H1 (cell line): ENCODE results near the gene WWP2. TPM values are rescaled to one million over a fixed set of nuclear protein-coding genes. Genes with fewer than 3 reads are reported as not detected.

Experiments
- CTCF ChIA-PET: fragments of 300-600 bp; sonication (Branson Sonifier 250); formaldehyde crosslinking; loops from one replicate; lab custom pipeline; 2021; ENCODE audit not compliant: partially characterized antibody; lab: Charles Lee
- POLR2A ChIA-PET: fragments of 300-600 bp; sonication (Branson Sonifier 250); formaldehyde crosslinking; loops from one replicate; lab custom pipeline; 2021; ENCODE audit warnings: inconsistent platforms; ENCODE audit not compliant: partially characterized antibody; lab: Charles Lee
- DNase-seq, 2 experiments: peaks; one replicate each; pipeline versions ENCODE4 v3.0.0 to v3.0.0-alpha.2; 2010 to 2022; ENCODE audit warnings: low spot score in 2 of 2, low read depth in 1 of 2, mixed read lengths in 1 of 2
- FAIRE-seq: peaks from 2 replicates; lab custom pipeline; 2011; peaks lifted over from hg19 to GRCh38; lab: Jason Lieb, UNC
- H2AFZ ChIP-seq: 2 replicates; pipeline ENCODE4 v1.8.1; 2012; ENCODE audit warnings: low read length, inconsistent platforms
- H2AK5ac ChIP-seq: 2 replicates; pipeline ENCODE4 v1.6.1; 2013; ENCODE audit warnings: low read depth, low read length
- H2BK120ac ChIP-seq: replicated peaks from 2 replicates; pipeline ENCODE3; 2013; ENCODE audit warnings: low read depth, low read length, inconsistent platforms
- H2BK12ac ChIP-seq: 2 replicates; pipeline ENCODE4 v1.6.1; 2013; ENCODE audit warnings: low read depth, low read length
- H2BK15ac ChIP-seq: 2 replicates; pipeline ENCODE4 v1.6.1; 2013; ENCODE audit warnings: low read length
- H2BK20ac ChIP-seq: 2 replicates; pipeline ENCODE4 v1.6.1; 2013; ENCODE audit warnings: low read length
- H2BK5ac ChIP-seq: 2 replicates; pipeline ENCODE4 v1.6.1; 2013; ENCODE audit warnings: low read depth, low read length
- H3K14ac ChIP-seq: 2 replicates; pipeline ENCODE4 v1.6.1; 2013; ENCODE audit warnings: inconsistent platforms; ENCODE audit not compliant: insufficient read length
- H3K18ac ChIP-seq: 2 replicates; pipeline ENCODE4 v1.6.1; 2013; ENCODE audit warnings: low read length; ENCODE audit errors: extremely low read depth
- H3K23ac ChIP-seq: 2 replicates; pipeline ENCODE4 v1.6.1; 2013; ENCODE audit warnings: inconsistent platforms; ENCODE audit not compliant: insufficient read length
- H3K23me2 ChIP-seq: 2 replicates; pipeline ENCODE4 v1.6.1; 2013; ENCODE audit warnings: low read depth, low read length
- H3K27ac ChIP-seq: 2 replicates; pipeline ENCODE4 v1.6.1; 2011; ENCODE audit warnings: low read depth, low read length, inconsistent platforms
- H3K27me3 ChIP-seq, 4 experiments: replicated peaks in 1 of 4; 1 replicate in 1 of 4; 2 replicates in 3 of 4; pipeline versions ENCODE4 v1.6.1 to v1.8.1; 2011 to 2013; ENCODE audit warnings: low read length in 3 of 4, mild to moderate bottlenecking in 3 of 4, inconsistent platforms in 2 of 4, mixed read lengths in 2 of 4, moderate library complexity in 1 of 4; ENCODE audit not compliant: control insufficient read depth in 3 of 4, insufficient read depth in 3 of 4; ENCODE audit errors: extremely low read depth in 1 of 4
- H3K36me3 ChIP-seq, 4 experiments: 2 replicates each; pipeline versions ENCODE4 v1.6.1 to v1.8.1; 2011 to 2013; ENCODE audit warnings: mild to moderate bottlenecking in 4 of 4, low read length in 3 of 4, moderate library complexity in 2 of 4, control low read depth in 1 of 4, inconsistent platforms in 1 of 4; ENCODE audit not compliant: insufficient read depth in 4 of 4, control insufficient read depth in 2 of 4
- H3K4ac ChIP-seq: replicated peaks from 2 replicates; pipeline ENCODE3; 2013; ENCODE audit warnings: low read length, low read depth, mixed read lengths, inconsistent platforms; ENCODE audit not compliant: insufficient read length
- H3K4me1 ChIP-seq, 4 experiments: replicated peaks in 1 of 4; 1 replicate in 1 of 4; 2 replicates in 3 of 4; pipeline versions ENCODE4 v1.6.1 to v1.8.1; 2011 to 2013; ENCODE audit warnings: low read length in 3 of 4, inconsistent platforms in 2 of 4, mixed read lengths in 1 of 4; ENCODE audit not compliant: insufficient read depth in 4 of 4, control insufficient read depth in 3 of 4
- H3K4me2 ChIP-seq, 2 experiments: 2 replicates each; pipeline versions ENCODE4 v1.6.1 to v1.8.1; 2011 to 2013; ENCODE audit warnings: low read depth in 2 of 2, low read length in 2 of 2, control low read depth in 1 of 2, inconsistent platforms in 1 of 2, mild to moderate bottlenecking in 1 of 2; ENCODE audit not compliant: insufficient read depth in 1 of 2
- H3K4me3 ChIP-seq, 4 experiments: fragments of 200-600, 300-600 bp in 1 of 4; sonication (generic), shearing (Covaris generic), sonication (Bioruptor Twin) in 1 of 4; 2 replicates each; pipeline versions ENCODE4 v1.5.1 to v1.8.1; 2011 to 2016; ENCODE audit warnings: low read length in 4 of 4, low read depth in 3 of 4, control low read depth in 2 of 4, inconsistent platforms in 2 of 4, mild to moderate bottlenecking in 2 of 4, mixed read lengths in 1 of 4, moderate library complexity in 1 of 4; ENCODE audit not compliant: insufficient read depth in 2 of 4; ENCODE audit errors: extremely low read depth in 1 of 4
- H3K56ac ChIP-seq: replicated peaks from 2 replicates; pipeline ENCODE3; 2013; ENCODE audit warnings: low read depth, mild to moderate bottlenecking, mixed read lengths, low read length, inconsistent platforms; ENCODE audit not compliant: insufficient read length
- H3K79me1 ChIP-seq: 2 replicates; pipeline ENCODE4 v1.6.1; 2013; ENCODE audit warnings: low read depth, low read length, control low read depth
- H3K79me2 ChIP-seq, 2 experiments: 2 replicates each; pipeline versions ENCODE4 v1.6.1 to v1.8.1; 2012 to 2013; ENCODE audit warnings: low read length in 2 of 2, mild to moderate bottlenecking in 2 of 2, inconsistent platforms in 1 of 2; ENCODE audit not compliant: insufficient read depth in 2 of 2, control insufficient read depth in 1 of 2
- H3K9ac ChIP-seq, 4 experiments: replicated peaks in 1 of 4; 1 replicate in 1 of 4; 2 replicates in 3 of 4; pipeline versions ENCODE4 v1.6.1 to v1.8.1; 2011 to 2013; ENCODE audit warnings: low read depth in 3 of 4, low read length in 3 of 4, control low read depth in 2 of 4, mild to moderate bottlenecking in 2 of 4, moderate library complexity in 2 of 4, inconsistent platforms in 1 of 4; ENCODE audit errors: extremely low read depth in 1 of 4
- H3K9me3 ChIP-seq, 2 experiments: 2 replicates each; pipeline versions ENCODE4 v1.6.1 to v1.8.1; 2012 to 2013; ENCODE audit warnings: mild to moderate bottlenecking in 2 of 2, moderate library complexity in 2 of 2, control low read depth in 1 of 2, inconsistent platforms in 1 of 2, low read depth in 1 of 2, low read length in 1 of 2, mixed read lengths in 1 of 2; ENCODE audit not compliant: insufficient read depth in 2 of 2
- H4K20me1 ChIP-seq, 2 experiments: replicated peaks in 1 of 2; 2 replicates each; pipeline versions ENCODE3 to v1.8.1; 2011 to 2013; ENCODE audit warnings: inconsistent platforms in 2 of 2, low read length in 2 of 2, mild to moderate bottlenecking in 1 of 2; ENCODE audit not compliant: insufficient read depth in 2 of 2, control insufficient read depth in 1 of 2
- H4K5ac ChIP-seq: 2 replicates; pipeline ENCODE4 v1.6.1; 2013; ENCODE audit warnings: low read length, low read depth, mixed read lengths, inconsistent platforms; ENCODE audit not compliant: insufficient read length
- H4K8ac ChIP-seq: 2 replicates; pipeline ENCODE4 v1.8.0; 2013; ENCODE audit warnings: mild to moderate bottlenecking, moderate library complexity, low read length, inconsistent platforms; ENCODE audit not compliant: insufficient read depth; ENCODE audit errors: extremely low read depth
- H4K91ac ChIP-seq: replicated peaks from 2 replicates; pipeline ENCODE3; 2013; ENCODE audit warnings: low read length, mixed read lengths, inconsistent platforms; ENCODE audit not compliant: insufficient read length
- BACH1 ChIP-seq: IDR thresholded peaks from 2 replicates; pipeline ENCODE4 v1.6.1; 2012; ENCODE audit warnings: low read length, improper control_type of control experiment
- BRCA1 ChIP-seq: IDR thresholded peaks from 2 replicates; pipeline ENCODE4 v1.6.1; 2012; ENCODE audit warnings: low read depth, low read length, improper control_type of control experiment
- CBX5 ChIP-seq: fragments of 300-800, 300-1000 bp; sonication (generic); IDR thresholded peaks from 2 replicates; pipeline ENCODE4 v1.7.1; 2016; ENCODE audit warnings: antibody characterized with exemption, low read length, low read depth
- CBX8 ChIP-seq: fragments of 300-800, 300-1000 bp; sonication (generic); IDR thresholded peaks from 2 replicates; pipeline ENCODE4 v1.7.1; 2016; ENCODE audit warnings: low read depth, low read length, borderline replicate concordance
- EGR1 ChIP-seq: IDR thresholded peaks from 2 replicates; pipeline ENCODE4 v1.6.1; 2011; ENCODE audit warnings: low read depth, low read length, borderline replicate concordance
- FOSL1 ChIP-seq: IDR thresholded peaks from 2 replicates; pipeline ENCODE4 v1.6.1; 2011; ENCODE audit warnings: mild to moderate bottlenecking, low read depth, low read length, moderate library complexity; ENCODE audit not compliant: insufficient read depth
- KDM1A ChIP-seq: fragments of 200-600, 300-600 bp; sonication (generic); IDR thresholded peaks from 2 replicates; pipeline ENCODE4 v1.7.1; 2016; ENCODE audit warnings: mild to moderate bottlenecking, low read length, borderline replicate concordance
- POLR2AphosphoS5 ChIP-seq: IDR thresholded peaks from 2 replicates; pipeline ENCODE4 v1.6.1; 2011; ENCODE audit warnings: low read depth, low read length
- RXRA ChIP-seq: IDR thresholded peaks from 2 replicates; pipeline ENCODE4 v1.6.1; 2011; ENCODE audit warnings: low read depth, mild to moderate bottlenecking, low read length, moderate library complexity; ENCODE audit not compliant: insufficient read depth
- TAF7 ChIP-seq: optimal IDR thresholded peaks from 2 replicates; pipeline ENCODE3; 2011; ENCODE audit warnings: low read depth, mild to moderate bottlenecking, inconsistent platforms, low read length, moderate library complexity, borderline replicate concordance
- TCF12 ChIP-seq: IDR thresholded peaks from 2 replicates; pipeline ENCODE4 v1.6.1; 2011; ENCODE audit warnings: low read depth, mild to moderate bottlenecking, low read length
- YY1 ChIP-seq: IDR thresholded peaks from 2 replicates; pipeline ENCODE4 v1.6.1; 2011; ENCODE audit warnings: low read depth, mild to moderate bottlenecking, low read length
- WGBS, 2 experiments: shearing (Covaris generic) in 1 of 2; methylation state at CpG; one replicate each; pipeline versions ENCODE4 v1.1.6 to v1.1.7; 2013 to 2015; ENCODE audit warnings: low lambda C conversion rate in 2 of 2, mixed read lengths in 2 of 2, inconsistent platforms in 1 of 2, low coverage in 1 of 2, missing lambda C conversion rate in 1 of 2; ENCODE audit not compliant: insufficient replicate concordance in 2 of 2, insufficient coverage in 1 of 2, insufficient read length in 1 of 2; ENCODE audit errors: extremely low coverage in 1 of 2, missing lambda C conversion rate in 1 of 2; 5-methylcytosine and 5-hydroxymethylcytosine counted together
- polyA plus RNA-seq, 7 experiments: library from polyadenylated mRNA; depleted of rRNA in 3 of 7; stranded (reverse) in 5 of 7; unstranded in 2 of 7; fragments of >200 nt in 5 of 7; fragments of 200-250 nt in 2 of 7; gene quantifications; 1 replicate in 5 of 7; 2 replicates in 1 of 7; 4 replicates in 1 of 7; pipeline versions ENCODE4 v1.2.1 to v1.2.3, GENCODE V29; 2011 to 2013; ENCODE audit warnings: missing spikeins in 2 of 7, mixed read lengths in 2 of 7
- total RNA-seq: library from RNA; stranded (reverse); fragmentation: NEBNext Ultra II Directional; extraction: Animal tissue kit (Norgen Biotek cat#: 25700); gene quantifications from 2 replicates; pipeline ENCODE4 v1.2.1, GENCODE V29; 2021
- TF ChIP-seq, protein P1 (sequence below): IDR thresholded peaks from 2 replicates; pipeline ENCODE4 v1.6.1; 2012; ENCODE audit warnings: inconsistent platforms

The WWP2 gene
- total and polyA plus RNA-seq, 2 of the 8 experiments (the other 6 are each of a cell fraction or from before 2014, with no cell fraction given): 14.1 to 42.2 TPM

- no peak for DNase-seq
- H3K27ac ChIP-seq: no peak overlapping the region
- ChIA-PET POLR2A (interaction anchor here (1.0 to 1.2 kb wide), 2 partner anchors 13 kb away, joined by 3 to 4 read pairs; partner anchors contain the start of gene NOB1), CTCF (no interaction called here)
- H2AK5ac ChIP-seq: no peak overlapping the region
- H2BK5ac ChIP-seq: no peak overlapping the region
- H3K4me3 ChIP-seq: no peak overlapping the region
- H3K4ac ChIP-seq: no peak overlapping the region
- H3K23ac ChIP-seq: no peak overlapping the region
- H3K18ac ChIP-seq: no peak overlapping the region
- H2BK20ac ChIP-seq: no peak overlapping the region
- H3K4me2 ChIP-seq: no peak overlapping the region
- peaks cover 0 to 5% of the 10 kb centered on the region in 2 experiments; a peak in 1 of 4 replicates for H3K9me3 ChIP-seq
- peaks cover 0 to 2% (median 0%) of the 10 kb centered on the region in 4 experiments; a peak in 1 of 7 replicates for H3K4me1 ChIP-seq
- peaks cover 9 to 81% of the 10 kb centered on the region in 2 experiments for H3K79me2 ChIP-seq
- 88% methylated on average over 5 of the region's 5 CpGs; no CpG with 5 or more reads in 1 of the 2 experiments for WGBS, 2 experiments
- H3K36me3 ChIP-seq: no peaks in the 10 kb centered on the region
- H3K56ac ChIP-seq: no peak overlapping the region
- FAIRE-seq: no peak
- H2BK15ac ChIP-seq: no peak overlapping the region
- H2AFZ ChIP-seq: no peak overlapping the region
- no peak overlapping the region for H3K14ac ChIP-seq
- no peak overlapping the region for H4K5ac ChIP-seq
- H3K23me2 ChIP-seq: peaks cover 5% of the 10 kb centered on the region; the same call in 1 of the 2 replicates
- no peak overlapping the region for H2BK120ac ChIP-seq
- H4K20me1 ChIP-seq: peaks cover 0 to 2% of the 10 kb centered on the region in 2 experiments
- no peak for TF ChIP-seq TCF12
- TF ChIP-seq YY1: no peak
- no peak for TF ChIP-seq KDM1A
- no peak for TF ChIP-seq BACH1
- no peak for TF ChIP-seq EGR1
- no peak for TF ChIP-seq BRCA1
- no peak for TF ChIP-seq CBX5
- no peak for TF ChIP-seq CBX8
- TF ChIP-seq, protein P1, sequence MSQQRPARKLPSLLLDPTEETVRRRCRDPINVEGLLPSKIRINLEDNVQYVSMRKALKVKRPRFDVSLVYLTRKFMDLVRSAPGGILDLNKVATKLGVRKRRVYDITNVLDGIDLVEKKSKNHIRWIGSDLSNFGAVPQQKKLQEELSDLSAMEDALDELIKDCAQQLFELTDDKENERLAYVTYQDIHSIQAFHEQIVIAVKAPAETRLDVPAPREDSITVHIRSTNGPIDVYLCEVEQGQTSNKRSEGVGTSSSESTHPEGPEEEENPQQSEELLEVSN: no peak
- TF ChIP-seq POLR2AphosphoS5: no peak
- TF ChIP-seq TAF7: no peak
- TF ChIP-seq RXRA: no peak
- no peak for TF ChIP-seq FOSL1
- no peak overlapping the region for H4K91ac ChIP-seq
- peaks cover 7% of the 10 kb centered on the region for H3K79me1 ChIP-seq
- no peak overlapping the region for H2BK12ac ChIP-seq
- H3K9ac ChIP-seq: no peak overlapping the region
- H4K8ac ChIP-seq: no peak overlapping the region
- H3K27me3 ChIP-seq: no peaks in the 10 kb centered on the region
These were observed 5.5 kb downstream of the WWP2 start for GRCh38 chr16:69767459-69768229.
